Neural crest cell (in vitro differentiated cells): Measurements from ENCODE around the gene MYBPC3. TPM values are rescaled to one million over a fixed set of nuclear protein-coding genes. Genes with fewer than 3 reads are reported as not detected.

Experiments
- DNase-seq: peaks from one replicate; pipeline ENCODE4 v3.0.0; 2021; ENCODE audit warnings: low read depth, mixed read lengths, low spot score
- H3K27ac Mint-ChIP-seq: one replicate; pipeline ENCODE4 v1.8.0; 2021; ENCODE audit warnings: mild to moderate bottlenecking, mixed read lengths; ENCODE audit not compliant: unreplicated experiment
- H3K27me3 Mint-ChIP-seq: 2 replicates; pipeline ENCODE4 v1.8.0; 2021; ENCODE audit warnings: low read depth, mild to moderate bottlenecking, mixed read lengths
- H3K36me3 Mint-ChIP-seq: 2 replicates; pipeline ENCODE4 v1.8.0; 2021; ENCODE audit warnings: low read depth, mild to moderate bottlenecking, mixed read lengths
- H3K4me1 Mint-ChIP-seq: 2 replicates; pipeline ENCODE4 v1.8.0; 2021; ENCODE audit warnings: mixed read lengths
- H3K4me3 Mint-ChIP-seq: one replicate; pipeline ENCODE4 v1.8.0; 2021; ENCODE audit warnings: mild to moderate bottlenecking, mixed read lengths
- H3K9me3 Mint-ChIP-seq: 2 replicates; pipeline ENCODE4 v1.8.0; 2021; ENCODE audit warnings: mixed read lengths
- CTCF ChIP-seq: fragments of 200-600 bp; sonication (generic); conservative IDR thresholded peaks from 2 replicates; pipeline ENCODE4 v1.5.0; 2021; ENCODE audit warnings: antibody characterized with exemption, mild to moderate bottlenecking
- total RNA-seq: library from RNA; stranded (reverse); gene quantifications from 2 replicates; pipeline ENCODE4 v1.2.1, GENCODE V29; 2021

Gene MYBPC3
- total RNA-seq, 1 donor from 2014 or later, result not detected

- H3K4me1 Mint-ChIP-seq, result peaks cover 8% of the 10 kb centered on the region
- H3K27me3 Mint-ChIP-seq, result no peaks in the 10 kb centered on the region
- H3K27ac Mint-ChIP-seq, result no peak overlapping the region
- no peaks in the 10 kb centered on the region for H3K9me3 Mint-ChIP-seq
- H3K36me3 Mint-ChIP-seq, result no peaks in the 10 kb centered on the region
- no peak for TF ChIP-seq CTCF
- no peak for DNase-seq
- no peak overlapping the region for H3K4me3 Mint-ChIP-seq
Observed at GRCh38 chr11:47349521-47350095, 2.9 kb downstream of the MYBPC3 start.

- peak; percentile 41 for TF ChIP-seq CTCF
- no peaks in the 10 kb centered on the region for H3K27me3 Mint-ChIP-seq
- H3K27ac Mint-ChIP-seq, result no peak overlapping the region
- peak; percentile 39 for DNase-seq
- no peaks in the 10 kb centered on the region for H3K9me3 Mint-ChIP-seq
- no peak overlapping the region for H3K4me3 Mint-ChIP-seq
- H3K4me1 Mint-ChIP-seq, result peaks cover 6% of the 10 kb centered on the region
- no peaks in the 10 kb centered on the region for H3K36me3 Mint-ChIP-seq
Observed at GRCh38 chr11:47348859-47349258, 3.6 kb downstream of the MYBPC3 start.

- Mint-ChIP-seq H3K27me3 (no peaks in the 10 kb centered on the region), H3K36me3 (no peaks in the 10 kb centered on the region), H3K4me1 (peaks cover 6% of the 10 kb centered on the region), H3K4me3 (no peak overlapping the region), H3K9me3 (no peaks in the 10 kb centered on the region), H3K27ac (no peak overlapping the region)
- DNase-seq, result no peak
- no peak for TF ChIP-seq CTCF
Observed at GRCh38 chr11:47348131-47348802, 4.2 kb downstream of the MYBPC3 start.

- no peaks in the 10 kb centered on the region for H3K27me3 Mint-ChIP-seq
- H3K4me1 Mint-ChIP-seq, result peaks cover 6% of the 10 kb centered on the region
- DNase-seq, result no peak
- H3K4me3 Mint-ChIP-seq, result no peak overlapping the region
- no peaks in the 10 kb centered on the region for H3K9me3 Mint-ChIP-seq
- no peak overlapping the region for H3K27ac Mint-ChIP-seq
- TF ChIP-seq CTCF, result no peak
- H3K36me3 Mint-ChIP-seq, result no peaks in the 10 kb centered on the region
Observed at GRCh38 chr11:47347137-47347536, 5.4 kb downstream of the MYBPC3 start.

- no peak for DNase-seq
- H3K27ac Mint-ChIP-seq, result no peak overlapping the region
- peaks cover 12% of the 10 kb centered on the region for H3K4me1 Mint-ChIP-seq
- H3K36me3 Mint-ChIP-seq, result no peaks in the 10 kb centered on the region
- no peaks in the 10 kb centered on the region for H3K9me3 Mint-ChIP-seq
- H3K4me3 Mint-ChIP-seq, result no peak overlapping the region
- no peak for TF ChIP-seq CTCF
- no peaks in the 10 kb centered on the region for H3K27me3 Mint-ChIP-seq
Observed at GRCh38 chr11:47345890-47346563, 6.5 kb downstream of the MYBPC3 start.
